OCI-LY1 (cell line): ENCODE data around the gene UBTD2.

ENCODE experiments used
- H2AFZ ChIP-seq: fragments of 200-600 bp; sonication (generic), shearing (Covaris generic); 2 replicates; pipeline ENCODE4 v1.6.0; 2014; ENCODE audit warnings: antibody characterized with exemption, mild to moderate bottlenecking, low read length
- H3F3A ChIP-seq: fragments of 200-600 bp; sonication (generic), shearing (Covaris generic); 2 replicates; pipeline ENCODE4 v1.6.0; 2014; ENCODE audit warnings: mild to moderate bottlenecking, antibody characterized with exemption, low read length, moderate library complexity; ENCODE audit not compliant: insufficient read depth
- H3K27ac ChIP-seq: fragments of 200-600 bp; sonication (generic); 2 replicates; pipeline ENCODE4 v1.5.1; 2014; ENCODE audit warnings: low read length, mixed run types, mild to moderate bottlenecking, low read depth; ENCODE audit not compliant: poor library complexity, severe bottlenecking
- H3K27me3 ChIP-seq: fragments of 200-600 bp; sonication (generic); 2 replicates; pipeline ENCODE4 v1.6.0; 2014; ENCODE audit warnings: antibody characterized with exemption, mild to moderate bottlenecking, low read length, moderate library complexity; ENCODE audit not compliant: insufficient read depth
- H3K36me3 ChIP-seq: fragments of 200-600 bp; sonication (generic); 2 replicates; pipeline ENCODE4 v1.6.1; 2014; ENCODE audit warnings: mild to moderate bottlenecking, antibody characterized with exemption, low read length, moderate library complexity, mixed read lengths; ENCODE audit not compliant: insufficient read depth
- H3K4me1 ChIP-seq: fragments of 200-600 bp; sonication (generic); 2 replicates; pipeline ENCODE4 v1.5.1; 2014; ENCODE audit warnings: mild to moderate bottlenecking, low read length, moderate library complexity; ENCODE audit not compliant: insufficient read depth, severe bottlenecking
- H3K4me2 ChIP-seq: fragments of 200-600 bp; sonication (generic), shearing (Covaris generic); 2 replicates; pipeline ENCODE4 v1.6.1; 2014; ENCODE audit warnings: low read length
- H3K4me3 ChIP-seq: fragments of 200-600 bp; sonication (generic); 2 replicates; pipeline ENCODE4 v1.5.1; 2014; ENCODE audit warnings: low read length, low read depth, mild to moderate bottlenecking, mixed read lengths; ENCODE audit not compliant: poor library complexity, severe bottlenecking
- H3K79me2 ChIP-seq: fragments of 200-600 bp; shearing (Covaris generic); 2 replicates; pipeline ENCODE4 v1.6.1; 2016; ENCODE audit warnings: mixed run types, low read length, mixed read lengths; ENCODE audit not compliant: insufficient read depth
- H3K9ac ChIP-seq: fragments of 200-600 bp; sonication (generic), shearing (Covaris generic); 2 replicates; pipeline ENCODE4 v1.6.1; 2014; ENCODE audit warnings: mild to moderate bottlenecking, low read length, mixed read lengths
- H3K9me2 ChIP-seq: fragments of 200-600 bp; sonication (generic), shearing (Covaris generic); 2 replicates; pipeline ENCODE4 v1.6.1; 2014; ENCODE audit warnings: low read depth, mild to moderate bottlenecking, low read length, mixed read lengths
- H3K9me3 ChIP-seq: fragments of 200-600 bp; shearing (Covaris generic); 2 replicates; pipeline ENCODE4 v1.6.1; 2014; ENCODE audit warnings: low read length, mixed read lengths
- H4K20me1 ChIP-seq: fragments of 200-600 bp; sonication (generic), shearing (Covaris generic); 2 replicates; pipeline ENCODE4 v1.6.0; 2016; ENCODE audit warnings: mild to moderate bottlenecking, low read length; ENCODE audit not compliant: insufficient read depth
- CTCF ChIP-seq: fragments of 200-600 bp; sonication (generic), shearing (Covaris generic); IDR thresholded peaks from 2 replicates; pipeline ENCODE4 v1.5.1; 2017; ENCODE audit warnings: mild to moderate bottlenecking, antibody characterized with exemption, low read length, moderate library complexity, mixed read lengths
- EZH2 ChIP-seq: fragments of 200-600 bp; sonication (generic), shearing (Covaris generic); IDR thresholded peaks from 2 replicates; pipeline ENCODE4 v1.8.0; 2017; ENCODE audit warnings: borderline replicate concordance, mixed run types, mild to moderate bottlenecking, antibody characterized with exemption, low read length, moderate library complexity, mixed read lengths

UBTD2 gene

GRCh38 chr5:172311605-172312004 is 28.0 kb upstream of the UBTD2 start:
- H3K9ac ChIP-seq: no peak overlapping the region
- no peaks in the 10 kb centered on the region for H3K9me3 ChIP-seq
- no peaks in the 10 kb centered on the region; the same call in 1 of the 2 replicates for H3K27me3 ChIP-seq
- H3K4me1 ChIP-seq: no peaks in the 10 kb centered on the region
- H3K9me2 ChIP-seq: no peaks in the 10 kb centered on the region
- TF ChIP-seq EZH2 (no peak), CTCF (no peak)
- no peaks in the 10 kb centered on the region for H3K79me2 ChIP-seq
- H3F3A ChIP-seq: no peaks in the 10 kb centered on the region
- H3K4me2 ChIP-seq: no peak overlapping the region
- H3K36me3 ChIP-seq: no peaks in the 10 kb centered on the region
- H4K20me1 ChIP-seq: no peaks in the 10 kb centered on the region
- no peak overlapping the region for H3K4me3 ChIP-seq
- H3K27ac ChIP-seq: no peak overlapping the region
- H2AFZ ChIP-seq: no peak overlapping the region

- Histone ChIP-seq H3K4me2 (no peak overlapping the region), H3K9ac (no peak overlapping the region), H3K27me3 (no peaks in the 10 kb centered on the region; the same call in 1 of the 2 replicates), H3K9me2 (no peaks in the 10 kb centered on the region), H2AFZ (no peak overlapping the region), H3F3A (no peaks in the 10 kb centered on the region), H3K27ac (no peak overlapping the region), H3K4me3 (no peak overlapping the region), H4K20me1 (no peaks in the 10 kb centered on the region), H3K36me3 (no peaks in the 10 kb centered on the region), H3K9me3 (no peaks in the 10 kb centered on the region), H3K4me1 (no peaks in the 10 kb centered on the region), H3K79me2 (no peaks in the 10 kb centered on the region)
- no peak for TF ChIP-seq EZH2
- TF ChIP-seq CTCF: no peak
These were observed 27.5 kb upstream of the UBTD2 start for GRCh38 chr5:172311026-172311425.

GRCh38 chr5:172305380-172305779 is 21.8 kb upstream of the UBTD2 start:
- H3K79me2 ChIP-seq: no peaks in the 10 kb centered on the region
- H3K4me2 ChIP-seq: no peak overlapping the region

More at GRCh38 chr5:172305380-172305779, 21.8 kb upstream of the UBTD2 start:
- no peaks in the 10 kb centered on the region for H3K9me3 ChIP-seq
- no peak overlapping the region for H3K4me3 ChIP-seq
- H4K20me1 ChIP-seq: no peaks in the 10 kb centered on the region
- H2AFZ ChIP-seq: no peak overlapping the region
- no peak overlapping the region for H3K27ac ChIP-seq
- no peaks in the 10 kb centered on the region for H3K4me1 ChIP-seq
- H3K27me3 ChIP-seq: no peaks in the 10 kb centered on the region
- H3F3A ChIP-seq: no peaks in the 10 kb centered on the region
- no peak overlapping the region for H3K9ac ChIP-seq
- TF ChIP-seq CTCF: no peak
- TF ChIP-seq EZH2: no peak
- H3K36me3 ChIP-seq: no peaks in the 10 kb centered on the region
- H3K9me2 ChIP-seq: no peaks in the 10 kb centered on the region
